Erythroblast (primary cell): ENCODE measurements around the gene CCDC85B.

Source experiments
- GATA1 ChIP-seq: IDR thresholded peaks from 2 replicates; pipeline ENCODE4 v1.6.1; 2011; ENCODE audit warnings: low read depth, mild to moderate bottlenecking, control low read depth, low read length, moderate library complexity
- POLR2A ChIP-seq: IDR thresholded peaks from 2 replicates; pipeline ENCODE4 v1.6.1; 2011; ENCODE audit warnings: mild to moderate bottlenecking, low read length

DNA sequence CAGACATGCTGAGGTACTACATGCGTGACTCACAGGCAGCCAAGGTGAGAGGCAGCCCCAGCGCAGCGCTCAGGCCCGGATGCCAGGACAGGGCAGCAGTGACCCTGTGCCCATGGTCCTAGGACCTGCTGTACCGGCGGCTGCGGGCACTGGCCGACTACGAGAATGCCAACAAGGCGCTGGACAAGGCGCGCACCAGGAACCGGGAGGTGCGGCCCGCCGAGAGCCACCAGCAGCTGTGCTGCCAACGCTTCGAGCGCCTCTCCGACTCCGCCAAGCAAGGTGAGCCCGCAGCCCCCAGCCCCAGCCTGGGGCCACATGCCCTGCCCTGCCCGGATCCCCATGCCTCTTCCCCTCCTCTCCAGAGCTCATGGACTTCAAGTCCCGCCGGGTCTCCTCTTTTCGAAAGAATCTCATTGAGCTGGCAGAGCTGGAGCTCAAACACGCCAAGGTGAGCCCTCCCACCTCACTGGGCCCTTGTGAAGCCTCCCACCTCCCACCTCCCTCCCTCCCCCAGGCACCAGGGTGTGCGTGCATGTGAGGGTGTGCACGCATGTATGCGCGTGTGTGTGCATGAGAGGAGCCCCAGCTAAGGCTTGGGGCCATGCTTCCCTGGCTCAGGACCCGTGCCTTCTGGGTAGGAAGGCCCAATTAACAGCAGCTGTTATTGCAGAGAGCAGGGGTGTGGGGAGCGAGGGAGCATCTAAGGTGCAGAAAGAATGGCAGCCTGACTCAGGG lies 37.8 kb upstream of the CCDC85B start:
- TF ChIP-seq POLR2A: no peak
- no peak for TF ChIP-seq GATA1
